H9 (cell line): ENCODE data around the gene RNF130. TPM values are rescaled to one million over a fixed set of nuclear protein-coding genes. Genes with fewer than 3 reads are reported as not detected.

Experiments used
- DNase-seq: peaks from one replicate; pipeline ENCODE4 v3.0.0-alpha.2; 2017
- H2AFZ ChIP-seq: one replicate; pipeline ENCODE4 v1.6.1; 2013; ENCODE audit warnings: mild to moderate bottlenecking, low read length, control low read depth, moderate library complexity
- H2AK5ac ChIP-seq: 2 replicates; pipeline ENCODE4 v1.6.1; 2013; ENCODE audit warnings: low read length, control low read depth, mixed read lengths; ENCODE audit not compliant: insufficient read length
- H2BK120ac ChIP-seq: one replicate; pipeline ENCODE4 v1.6.1; 2013; ENCODE audit warnings: low read depth, mild to moderate bottlenecking, low read length, control low read depth, inconsistent platforms; ENCODE audit not compliant: poor library complexity, severe bottlenecking
- H2BK12ac ChIP-seq: 2 replicates; pipeline ENCODE4 v1.6.1; 2013; ENCODE audit warnings: low read length, control low read depth, mixed read lengths, low read depth; ENCODE audit not compliant: insufficient read length
- H2BK15ac ChIP-seq: 2 replicates; pipeline ENCODE4 v1.6.1; 2013; ENCODE audit warnings: low read depth, low read length, control low read depth
- H2BK20ac ChIP-seq: one replicate; pipeline ENCODE4 v1.6.1; 2013; ENCODE audit warnings: low read depth, mild to moderate bottlenecking, low read length, control low read depth, inconsistent platforms; ENCODE audit not compliant: poor library complexity, severe bottlenecking
- H2BK5ac ChIP-seq: 2 replicates; pipeline ENCODE4 v1.6.1; 2013; ENCODE audit warnings: low read length, control low read depth, mixed read lengths; ENCODE audit not compliant: insufficient read length
- H3K14ac ChIP-seq: 2 replicates; pipeline ENCODE4 v1.6.1; 2013; ENCODE audit warnings: low read length, control low read depth; ENCODE audit not compliant: insufficient read depth
- H3K18ac ChIP-seq: 2 replicates; pipeline ENCODE4 v1.6.1; 2013; ENCODE audit warnings: low read depth, mild to moderate bottlenecking, mixed read lengths, low read length, control low read depth; ENCODE audit not compliant: insufficient read length
- H3K23ac ChIP-seq: 2 replicates; pipeline ENCODE4 v1.6.1; 2013; ENCODE audit warnings: low read length, control low read depth, mixed read lengths, low read depth; ENCODE audit not compliant: insufficient read length
- H3K23me2 ChIP-seq: 2 replicates; pipeline ENCODE4 v1.6.1; 2013; ENCODE audit warnings: low read depth, mild to moderate bottlenecking, mixed read lengths, low read length, control low read depth; ENCODE audit not compliant: insufficient read length, poor library complexity, severe bottlenecking
- H3K27ac ChIP-seq: 2 replicates; pipeline ENCODE4 v1.5.1; 2013; ENCODE audit warnings: low read length, control low read depth, mixed read lengths, low read depth; ENCODE audit not compliant: insufficient read length
- H3K27me3 ChIP-seq: 2 replicates; pipeline ENCODE4 v1.6.1; 2013; ENCODE audit warnings: low read length, control low read depth, inconsistent platforms; ENCODE audit not compliant: insufficient read depth
- H3K4ac ChIP-seq: 2 replicates; pipeline ENCODE4 v1.6.1; 2013; ENCODE audit warnings: low read depth, mild to moderate bottlenecking, control low read depth, inconsistent platforms, low read length, moderate library complexity
- H3K4me1 ChIP-seq: 2 replicates; pipeline ENCODE4 v1.6.1; 2013; ENCODE audit warnings: low read length, control low read depth, inconsistent platforms; ENCODE audit not compliant: insufficient read depth
- H3K4me2 ChIP-seq: 2 replicates; pipeline ENCODE4 v1.6.1; 2013; ENCODE audit warnings: low read length, control low read depth, mixed read lengths; ENCODE audit not compliant: insufficient read length, insufficient read depth
- H3K56ac ChIP-seq: 2 replicates; pipeline ENCODE4 v1.6.1; 2013; ENCODE audit warnings: low read depth, mild to moderate bottlenecking, mixed read lengths, low read length, control low read depth; ENCODE audit not compliant: insufficient read length
- H3K79me1 ChIP-seq: 2 replicates; pipeline ENCODE4 v1.6.1; 2013; ENCODE audit warnings: low read depth, mild to moderate bottlenecking, moderate library complexity, low read length, control low read depth, inconsistent platforms; ENCODE audit not compliant: insufficient read depth, poor library complexity, severe bottlenecking
- H3K79me2 ChIP-seq: 2 replicates; pipeline ENCODE4 v1.6.1; 2013; ENCODE audit warnings: low read length, control low read depth, inconsistent platforms; ENCODE audit not compliant: insufficient read depth
- H3K9ac ChIP-seq: 2 replicates; pipeline ENCODE4 v1.6.1; 2013; ENCODE audit warnings: low read length, control low read depth, mixed read lengths; ENCODE audit not compliant: insufficient read length; ENCODE audit errors: extremely low read depth
- H3K9me3 ChIP-seq: one replicate; pipeline ENCODE4 v1.6.1; 2013; ENCODE audit warnings: low read depth, low read length, inconsistent platforms; ENCODE audit not compliant: control insufficient read depth
- H3T11ph ChIP-seq: one replicate; pipeline ENCODE4 v1.6.1; 2013; ENCODE audit warnings: mild to moderate bottlenecking, low read length, control low read depth, inconsistent platforms
- H4K20me1 ChIP-seq: one replicate; pipeline ENCODE4 v1.6.1; 2013; ENCODE audit not compliant: control insufficient read depth, insufficient read length, insufficient read depth
- H4K5ac ChIP-seq: 2 replicates; pipeline ENCODE4 v1.6.1; 2013; ENCODE audit warnings: low read depth, mild to moderate bottlenecking, mixed read lengths, low read length, control low read depth; ENCODE audit not compliant: insufficient read length
- H4K8ac ChIP-seq: replicated peaks from 2 replicates; pipeline ENCODE4 v1.6.1; 2013; ENCODE audit warnings: low read length, control low read depth, mixed read lengths, low read depth; ENCODE audit not compliant: insufficient read length
- H4K91ac ChIP-seq: 2 replicates; pipeline ENCODE4 v1.6.1; 2013; ENCODE audit warnings: low read depth, mild to moderate bottlenecking, moderate library complexity, mixed read lengths, low read length, control low read depth; ENCODE audit not compliant: insufficient read length
- H3K27ac Mint-ChIP-seq, 3 experiments: 2 replicates in 2 of 3; 3 replicates in 1 of 3; pipeline ENCODE4 v1.8.0; 2020 to 2021; ENCODE audit warnings: mixed read lengths in 3 of 3, mild to moderate bottlenecking in 1 of 3, moderate library complexity in 1 of 3
- H3K27me3 Mint-ChIP-seq: 2 replicates; pipeline ENCODE4 v1.8.0; 2021; ENCODE audit warnings: low read depth, mild to moderate bottlenecking, moderate library complexity, mixed read lengths
- H3K36me3 Mint-ChIP-seq, 3 experiments: 2 replicates in 2 of 3; 3 replicates in 1 of 3; pipeline ENCODE4 v1.8.0; 2020 to 2021; ENCODE audit warnings: low read depth in 3 of 3, mixed read lengths in 3 of 3; ENCODE audit not compliant: insufficient read depth in 1 of 3
- H3K4me1 Mint-ChIP-seq, 2 experiments: 2 replicates each; pipeline ENCODE4 v1.8.0; 2020; ENCODE audit warnings: mixed read lengths in 2 of 2
- H3K4me3 Mint-ChIP-seq, 2 experiments: 2 replicates in 1 of 2; 3 replicates in 1 of 2; pipeline ENCODE4 v1.8.0; 2020 to 2021; ENCODE audit warnings: mild to moderate bottlenecking in 2 of 2, mixed read lengths in 2 of 2, moderate library complexity in 1 of 2
- H3K9me3 Mint-ChIP-seq, 2 experiments: 2 replicates in 1 of 2; 3 replicates in 1 of 2; pipeline ENCODE4 v1.8.0; 2020; ENCODE audit warnings: mild to moderate bottlenecking in 2 of 2, mixed read lengths in 2 of 2, moderate library complexity in 1 of 2
- CTCF ChIP-seq: fragments of 200-600 bp; sonication (generic); conservative IDR thresholded peaks from 3 replicates; pipeline ENCODE4 v1.8.0; 2021; ENCODE audit warnings: antibody characterized with exemption, mild to moderate bottlenecking
- WGBS: extraction: QIAGEN DNeasy Blood & Tissue Kit; methylation state at CpG from one replicate; pipeline ENCODE4 v1.1.7; 2013; ENCODE audit warnings: missing lambda C conversion rate, low lambda C conversion rate, mixed read lengths; ENCODE audit not compliant: insufficient read length; ENCODE audit errors: extremely low coverage; 5-methylcytosine and 5-hydroxymethylcytosine counted together
- total RNA-seq: library from RNA; stranded (reverse); gene quantifications from 2 replicates; pipeline ENCODE4 v1.2.1, GENCODE V29; 2021

Gene RNF130
- total RNA-seq, 1 experiment from 2014 or later = 80.0 TPM

DNA sequence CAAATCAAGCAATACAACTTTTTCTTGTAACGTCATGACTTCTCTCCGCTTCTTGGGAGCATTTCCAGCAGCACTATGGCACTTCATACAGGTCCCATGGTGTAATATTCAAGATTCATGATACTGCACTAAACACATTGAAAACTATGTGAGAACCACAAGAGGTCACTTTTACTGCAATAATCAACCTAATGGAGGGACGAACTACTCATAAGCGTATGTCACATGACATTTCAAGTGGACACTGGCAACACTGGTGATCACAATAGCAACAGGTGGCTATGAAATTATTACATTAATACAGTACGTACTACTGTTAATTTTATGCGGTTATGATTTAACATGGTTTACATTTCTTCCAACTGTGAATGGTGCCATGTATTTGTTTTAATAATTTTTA, 85.2 kb downstream of the RNF130 start:
- H4K5ac ChIP-seq = no peak overlapping the region
- no peaks in the 10 kb centered on the region for H3K79me1 ChIP-seq
- no peak overlapping the region for H3K14ac ChIP-seq
- Mint-ChIP-seq H3K9me3 (peaks cover 4 to 6% of the 10 kb centered on the region in 2 experiments; a peak in 3 of 5 replicates), H3K36me3 (peaks cover 5 to 27% (median 13%) of the 10 kb centered on the region in 3 experiments; a peak in 6 of 7 replicates), H3K27me3 (no peaks in the 10 kb centered on the region), H3K4me1 (peaks cover 12% of the 10 kb centered on the region in 2 experiments), H3K4me3 (no peak overlapping the region), H3K27ac (no peak overlapping the region)
- no CpG with 5 or more reads among the region's 6 CpGs for WGBS
- H2BK5ac ChIP-seq = no peak overlapping the region
- no peaks in the 10 kb centered on the region for H3K9me3 ChIP-seq
- H3K56ac ChIP-seq = no peak overlapping the region
- no peak overlapping the region for H2BK120ac ChIP-seq
- DNase-seq = no peak
- no peak overlapping the region for H4K8ac ChIP-seq
- no peak overlapping the region for H2AFZ ChIP-seq
- H3T11ph ChIP-seq = no peak overlapping the region
- no peak overlapping the region for H2AK5ac ChIP-seq
- no peaks in the 10 kb centered on the region for H4K20me1 ChIP-seq
- TF ChIP-seq CTCF = no peak
- H3K79me2 ChIP-seq = no peaks in the 10 kb centered on the region
- no peak overlapping the region for H4K91ac ChIP-seq
- H2BK12ac ChIP-seq = no peak overlapping the region
- no peak overlapping the region for H3K9ac ChIP-seq
- no peaks in the 10 kb centered on the region for H3K23me2 ChIP-seq
- no peak overlapping the region for H3K18ac ChIP-seq
- H3K27ac ChIP-seq = no peak overlapping the region
- no peaks in the 10 kb centered on the region for H3K27me3 ChIP-seq
- H3K23ac ChIP-seq = no peak overlapping the region
- no peak overlapping the region for H3K4me2 ChIP-seq
- H3K4ac ChIP-seq = no peak overlapping the region
- H3K4me1 ChIP-seq = no peaks in the 10 kb centered on the region
- H2BK20ac ChIP-seq = no peak overlapping the region
- H2BK15ac ChIP-seq = no peak overlapping the region
